CD14-positive monocyte (primary cell): ENCODE measurements around the gene POU1F1. TPM values are rescaled to one million over a fixed set of nuclear protein-coding genes. Genes with fewer than 3 reads are reported as not detected.
A peak's percentile ranks its signal among the peaks of the same experiment; 100 is the strongest.

ENCODE experiments used
- DNase-seq, 3 donors: peaks; one replicate each; pipeline ENCODE4 v3.0.0-alpha.2; 2011 to 2022
- H2AFZ ChIP-seq: 2 replicates; pipeline ENCODE4 v1.6.0; 2012; ENCODE audit warnings: mild to moderate bottlenecking, low read depth, low read length, inconsistent platforms; ENCODE audit not compliant: insufficient read depth, poor library complexity, severe bottlenecking
- H3K27ac ChIP-seq, 2 donors: 1 replicate in 1 of 2; 2 replicates in 1 of 2; pipeline ENCODE4 v1.5.1; 2012 to 2013; ENCODE audit warnings: low read length in 2 of 2, control low read depth in 1 of 2, inconsistent platforms in 1 of 2, low read depth in 1 of 2, mild to moderate bottlenecking in 1 of 2
- H3K27me3 ChIP-seq, 2 donors: one replicate each; pipeline versions ENCODE4 v1.6.0 to v1.6.1; 2011 to 2013; ENCODE audit warnings: low read length in 2 of 2; ENCODE audit not compliant: control insufficient read depth in 2 of 2, insufficient read depth in 2 of 2
- H3K36me3 ChIP-seq, 2 donors: replicated peaks in 1 of 2; 1 replicate in 1 of 2; 2 replicates in 1 of 2; pipeline versions ENCODE4 v1.5.1 to v1.6.1; 2012 to 2013; ENCODE audit warnings: low read length in 2 of 2, control low read depth in 1 of 2, inconsistent platforms in 1 of 2, mild to moderate bottlenecking in 1 of 2; ENCODE audit not compliant: insufficient read depth in 2 of 2, control insufficient read depth in 1 of 2
- H3K4me1 ChIP-seq, 2 donors: 1 replicate in 1 of 2; 2 replicates in 1 of 2; pipeline versions ENCODE4 v1.5.1 to v1.6.1; 2012 to 2013; ENCODE audit warnings: low read length in 2 of 2, control low read depth in 1 of 2, inconsistent platforms in 1 of 2, mild to moderate bottlenecking in 1 of 2, moderate library complexity in 1 of 2; ENCODE audit not compliant: insufficient read depth in 2 of 2, control insufficient read depth in 1 of 2
- H3K4me2 ChIP-seq: replicated peaks from 2 replicates; pipeline ENCODE3; 2012; ENCODE audit warnings: low read length, moderate library complexity, mild to moderate bottlenecking; ENCODE audit not compliant: poor library complexity, severe bottlenecking; ENCODE audit errors: extremely low read depth
- H3K4me3 ChIP-seq, 3 experiments: fragments of 200-600 bp in 1 of 3; sonication (generic) in 1 of 3; replicated peaks in 1 of 3; 1 replicate in 2 of 3; 2 replicates in 1 of 3; pipeline ENCODE4 v1.5.1; 2011 to 2013; ENCODE audit warnings: low read length in 3 of 3, mild to moderate bottlenecking in 3 of 3, control low read depth in 2 of 3, low read depth in 2 of 3, inconsistent platforms in 1 of 3, moderate library complexity in 1 of 3
- H3K79me2 ChIP-seq: 2 replicates; pipeline ENCODE4 v1.6.0; 2012; ENCODE audit warnings: mild to moderate bottlenecking, control low read depth, inconsistent platforms, low read length, moderate library complexity; ENCODE audit not compliant: insufficient read depth
- H3K9ac ChIP-seq: 2 replicates; pipeline ENCODE4 v1.6.0; 2017; ENCODE audit warnings: low read length, mild to moderate bottlenecking; ENCODE audit not compliant: insufficient read depth, poor library complexity, severe bottlenecking
- H3K9me3 ChIP-seq, 2 donors: replicated peaks in 1 of 2; 1 replicate in 1 of 2; 2 replicates in 1 of 2; pipeline versions ENCODE4 v1.5.1 to v1.6.1; 2012 to 2013; ENCODE audit warnings: low read length in 2 of 2, control low read depth in 1 of 2; ENCODE audit not compliant: control insufficient read depth in 1 of 2, insufficient read depth in 1 of 2
- H4K20me1 ChIP-seq: 2 replicates; pipeline ENCODE4 v1.6.0; 2012; ENCODE audit warnings: mild to moderate bottlenecking, low read length, control low read depth, moderate library complexity; ENCODE audit not compliant: insufficient read depth
- H3K27ac Mint-ChIP-seq, 7 donors: one replicate each; pipeline ENCODE4 v1.8.0; 2020; ENCODE audit warnings: mild to moderate bottlenecking in 7 of 7, mixed read lengths in 7 of 7, moderate library complexity in 6 of 7, inconsistent platforms in 2 of 7
- H3K27me3 Mint-ChIP-seq, 3 donors: one replicate each; pipeline ENCODE4 v1.8.0; 2021 to 2022; ENCODE audit warnings: low read depth in 3 of 3, mild to moderate bottlenecking in 3 of 3, mixed read lengths in 3 of 3, moderate library complexity in 3 of 3, inconsistent platforms in 1 of 3
- H3K36me3 Mint-ChIP-seq, 2 donors: one replicate each; pipeline ENCODE4 v1.8.0; 2020; ENCODE audit warnings: mixed read lengths in 2 of 2, inconsistent platforms in 1 of 2, mild to moderate bottlenecking in 1 of 2
- H3K4me1 Mint-ChIP-seq: one replicate; pipeline ENCODE4 v1.8.0; 2020; ENCODE audit warnings: mild to moderate bottlenecking, mixed read lengths
- H3K4me3 Mint-ChIP-seq, 2 donors: one replicate each; pipeline ENCODE4 v1.8.0; 2020; ENCODE audit warnings: mild to moderate bottlenecking in 2 of 2, mixed read lengths in 2 of 2, moderate library complexity in 1 of 2
- H3K9me3 Mint-ChIP-seq, 7 donors: one replicate each; pipeline ENCODE4 v1.8.0; 2020 to 2022; ENCODE audit warnings: mixed read lengths in 7 of 7, mild to moderate bottlenecking in 6 of 7, moderate library complexity in 6 of 7, inconsistent platforms in 2 of 7
- WGBS: methylation state at CpG from one replicate; pipeline ENCODE4 v1.1.5; 2013; ENCODE audit warnings: missing lambda C conversion rate; ENCODE audit not compliant: insufficient coverage; 5-methylcytosine and 5-hydroxymethylcytosine counted together
- intact Hi-C, 2 donors: fragments of 100-400 bp; cut with micrococcal nuclease; formaldehyde crosslinking; loops; one replicate each; pipeline versions ENCODE4 v1.15.0 to v1.15.1; 2023
- polyA plus RNA-seq, 3 donors: library from polyadenylated mRNA; depleted of rRNA in 1 of 3; unstranded in 2 of 3; stranded (reverse) in 1 of 3; fragments of 300-500 nt in 2 of 3; fragments of >200 nt in 1 of 3; fragmentation: Illumina TruSeq in 2 of 3; gene quantifications; 1 replicate in 2 of 3; 2 replicates in 1 of 3; pipeline ENCODE4 v1.2.3, GENCODE V29; 2012 to 2021
- TF ChIP-seq, protein P1 (sequence below): fragments of 200-600 bp; IDR thresholded peaks from one replicate; pipeline ENCODE4 v1.8.0; 2022; ENCODE audit warnings: antibody characterized with exemption, mild to moderate bottlenecking

The POU1F1 gene
- polyA plus RNA-seq, 3 donors = not detected

DNA sequence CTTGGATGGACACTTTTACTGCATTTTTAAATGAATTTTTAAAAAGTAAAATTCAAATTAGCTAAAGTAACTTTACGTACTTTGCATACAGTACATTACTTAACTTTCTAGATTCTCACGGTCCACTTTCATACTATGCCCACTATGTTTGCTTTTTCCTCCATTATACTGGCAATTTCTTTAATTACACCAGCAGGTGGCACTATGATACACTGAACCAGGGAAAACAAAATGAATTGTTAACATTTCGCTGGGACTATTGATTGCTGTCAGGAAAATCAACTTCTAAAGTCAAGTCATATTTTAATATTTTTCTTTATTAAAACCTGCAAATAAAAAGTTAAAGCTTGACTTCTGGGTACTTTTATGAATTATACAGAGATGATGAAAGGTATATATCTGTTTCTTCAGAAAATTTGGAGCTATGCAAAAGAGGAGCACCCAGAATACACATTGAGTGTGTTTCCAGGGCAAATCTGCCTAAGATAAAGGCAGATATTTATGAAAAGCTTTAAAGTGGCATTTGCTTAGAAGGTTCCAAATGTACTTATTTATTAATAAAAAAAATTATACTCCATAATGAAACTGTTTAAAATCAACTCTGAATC is 21.8 kb upstream of the POU1F1 start:
- no peak overlapping the region for H3K4me3 ChIP-seq
- no peak overlapping the region for H3K4me3 Mint-ChIP-seq
- H3K79me2 ChIP-seq = no peaks in the 10 kb centered on the region
- 20% methylated on average over 1 of the region's 3 CpGs for WGBS
- no peaks in the 10 kb centered on the region for H4K20me1 ChIP-seq
- no peak overlapping the region for H3K27ac Mint-ChIP-seq
- no peak overlapping the region for H2AFZ ChIP-seq
- TF ChIP-seq, protein P1, sequence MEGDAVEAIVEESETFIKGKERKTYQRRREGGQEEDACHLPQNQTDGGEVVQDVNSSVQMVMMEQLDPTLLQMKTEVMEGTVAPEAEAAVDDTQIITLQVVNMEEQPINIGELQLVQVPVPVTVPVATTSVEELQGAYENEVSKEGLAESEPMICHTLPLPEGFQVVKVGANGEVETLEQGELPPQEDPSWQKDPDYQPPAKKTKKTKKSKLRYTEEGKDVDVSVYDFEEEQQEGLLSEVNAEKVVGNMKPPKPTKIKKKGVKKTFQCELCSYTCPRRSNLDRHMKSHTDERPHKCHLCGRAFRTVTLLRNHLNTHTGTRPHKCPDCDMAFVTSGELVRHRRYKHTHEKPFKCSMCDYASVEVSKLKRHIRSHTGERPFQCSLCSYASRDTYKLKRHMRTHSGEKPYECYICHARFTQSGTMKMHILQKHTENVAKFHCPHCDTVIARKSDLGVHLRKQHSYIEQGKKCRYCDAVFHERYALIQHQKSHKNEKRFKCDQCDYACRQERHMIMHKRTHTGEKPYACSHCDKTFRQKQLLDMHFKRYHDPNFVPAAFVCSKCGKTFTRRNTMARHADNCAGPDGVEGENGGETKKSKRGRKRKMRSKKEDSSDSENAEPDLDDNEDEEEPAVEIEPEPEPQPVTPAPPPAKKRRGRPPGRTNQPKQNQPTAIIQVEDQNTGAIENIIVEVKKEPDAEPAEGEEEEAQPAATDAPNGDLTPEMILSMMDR = peak; percentile 81
- H3K4me2 ChIP-seq = no peak overlapping the region
- H3K4me1 Mint-ChIP-seq = no peaks in the 10 kb centered on the region
- intact Hi-C loops = no loop called here
- no peaks in the 10 kb centered on the region for H3K9me3 ChIP-seq
- peaks cover 0 to 2% (median 0%) of the 10 kb centered on the region in 7 donors for H3K9me3 Mint-ChIP-seq
- no peaks in the 10 kb centered on the region for H3K36me3 Mint-ChIP-seq
- no peaks in the 10 kb centered on the region for H3K4me1 ChIP-seq
- no peaks in the 10 kb centered on the region for H3K27me3 Mint-ChIP-seq
- no peaks in the 10 kb centered on the region for H3K36me3 ChIP-seq
- DNase-seq = peak; percentile 2 to 39 (median 17)
- no peak overlapping the region for H3K27ac ChIP-seq
- H3K9ac ChIP-seq = no peak overlapping the region
- H3K27me3 ChIP-seq = no peaks in the 10 kb centered on the region

DNA sequence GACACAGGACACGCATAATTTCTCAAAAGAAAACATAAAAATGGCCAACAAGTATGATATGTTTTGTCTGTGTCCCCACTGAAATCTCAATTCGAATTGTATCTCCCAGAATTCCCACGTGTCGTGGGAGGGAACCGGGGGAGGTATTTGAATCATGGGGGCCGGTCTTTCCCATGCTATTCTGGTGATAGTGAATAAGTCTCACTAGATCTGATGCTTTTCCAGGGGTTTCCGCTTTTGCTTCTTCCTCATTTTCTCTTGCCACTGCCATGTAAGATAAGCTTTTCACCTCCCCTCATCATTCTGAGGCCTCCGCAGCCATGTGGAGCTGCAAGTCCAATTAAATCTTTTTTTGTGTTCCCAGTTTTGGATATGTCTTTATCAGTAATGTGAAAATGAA is 12.1 kb upstream of the POU1F1 start:
- Histone ChIP-seq H3K27ac (no peak overlapping the region), H3K9me3 (no peaks in the 10 kb centered on the region), H3K4me3 (no peak overlapping the region), H3K27me3 (no peaks in the 10 kb centered on the region), H3K4me2 (no peak overlapping the region), H3K4me1 (no peaks in the 10 kb centered on the region), H3K36me3 (no peaks in the 10 kb centered on the region), H3K79me2 (no peaks in the 10 kb centered on the region), H3K9ac (no peak overlapping the region), H2AFZ (no peak overlapping the region), H4K20me1 (no peaks in the 10 kb centered on the region)
- H3K4me3 Mint-ChIP-seq = no peak overlapping the region
- WGBS = 100% methylated on average over 4 of the region's 8 CpGs
- TF ChIP-seq, protein P1 = no peak
- H3K27ac Mint-ChIP-seq = no peak overlapping the region
- H3K27me3 Mint-ChIP-seq = no peaks in the 10 kb centered on the region
- intact Hi-C loops = no loop called here
- H3K36me3 Mint-ChIP-seq = no peaks in the 10 kb centered on the region
- H3K9me3 Mint-ChIP-seq = peaks cover 0 to 1% (median 0%) of the 10 kb centered on the region in 7 donors
- no peaks in the 10 kb centered on the region for H3K4me1 Mint-ChIP-seq
- no peak for DNase-seq
